Activated naive CD8-positive, alpha-beta T cell treated with anti-CD3 and anti-CD28 coated beads, Interleukin-2, amount 50 U/mL, for 24 hours (primary cell): ENCODE results near the gene WDR35.

ENCODE experiments used
- ATAC-seq: fragments of 150-1000 bp; cut with Tn5 transposase; one replicate; pipeline ENCODE4 v1.10.0; 2021
- DNase-seq: peaks from one replicate; pipeline ENCODE4 v3.0.0; 2021
- H3K27ac Mint-ChIP-seq: one replicate; pipeline ENCODE4 v1.8.0; 2021; ENCODE audit warnings: mild to moderate bottlenecking, mixed read lengths
- H3K27me3 Mint-ChIP-seq: one replicate; pipeline ENCODE4 v1.8.0; 2021; ENCODE audit warnings: mixed read lengths
- H3K36me3 Mint-ChIP-seq: one replicate; pipeline ENCODE4 v1.8.0; 2021; ENCODE audit warnings: low read depth, mixed read lengths
- H3K4me1 Mint-ChIP-seq: one replicate; pipeline ENCODE4 v1.8.0; 2021; ENCODE audit warnings: mixed read lengths
- H3K4me3 Mint-ChIP-seq: one replicate; pipeline ENCODE4 v1.8.0; 2021; ENCODE audit warnings: mild to moderate bottlenecking, moderate library complexity, mixed read lengths
- H3K9me3 Mint-ChIP-seq: one replicate; pipeline ENCODE4 v1.8.0; 2021; ENCODE audit warnings: mixed read lengths

Gene WDR35

DNA sequence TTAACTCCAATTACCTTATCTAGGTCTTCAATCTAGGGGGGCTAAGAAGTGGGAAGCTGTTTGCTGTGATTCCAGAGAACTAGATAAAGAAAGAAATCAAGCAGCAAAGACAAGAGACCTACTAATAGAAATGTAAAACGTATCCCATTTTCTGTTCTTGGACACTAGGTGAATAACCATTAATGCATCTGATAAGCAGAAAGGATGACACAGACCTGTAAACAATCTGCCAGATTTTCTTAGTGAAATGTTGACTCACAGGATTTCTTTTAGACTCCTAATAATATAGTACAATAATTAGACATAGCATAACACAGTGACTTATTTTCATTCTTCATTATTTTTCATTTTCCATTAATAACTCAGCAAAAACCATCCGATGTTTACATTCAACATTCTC is 1.3 kb downstream of the WDR35 start:
- ATAC-seq (no peak), DNase-seq (no peak)
- H3K4me3 Mint-ChIP-seq, result peak overlapping the region; percentile 88
- H3K4me1 Mint-ChIP-seq, result peaks cover 32% of the 10 kb centered on the region
- H3K27me3 Mint-ChIP-seq, result peaks cover 16% of the 10 kb centered on the region
- H3K9me3 Mint-ChIP-seq, result no peaks in the 10 kb centered on the region
- H3K27ac Mint-ChIP-seq, result no peak overlapping the region
- peaks cover 25% of the 10 kb centered on the region for H3K36me3 Mint-ChIP-seq

- H3K27me3 Mint-ChIP-seq, result peaks cover 11% of the 10 kb centered on the region
- peaks cover 32% of the 10 kb centered on the region for H3K4me1 Mint-ChIP-seq
- peak overlapping the region; percentile 88 for H3K4me3 Mint-ChIP-seq
- H3K9me3 Mint-ChIP-seq, result no peaks in the 10 kb centered on the region
- DNase-seq, result no peak
- H3K36me3 Mint-ChIP-seq, result peaks cover 25% of the 10 kb centered on the region
- H3K27ac Mint-ChIP-seq, result no peak overlapping the region
- ATAC-seq, result no peak
Observed at GRCh38 chr2:19987936-19988335, 2.0 kb downstream of the WDR35 start.

DNA sequence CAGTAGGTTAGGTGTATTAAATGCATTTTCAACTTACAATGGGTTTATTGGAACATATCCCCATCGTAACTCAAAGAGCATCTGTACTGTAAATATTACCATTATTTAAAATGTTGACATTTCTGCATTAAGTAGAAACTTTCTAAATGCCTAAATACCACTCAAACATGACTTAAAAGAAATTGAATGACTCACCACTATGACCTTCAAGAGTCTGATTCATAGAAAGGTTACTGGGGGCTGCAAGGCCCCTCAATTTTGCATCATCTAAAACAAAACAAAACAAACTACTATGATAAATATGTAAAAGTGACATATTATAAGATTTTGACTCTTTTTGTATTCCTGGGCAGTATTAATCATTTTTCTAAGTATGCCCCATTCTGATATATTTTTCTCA is 7.6 kb downstream of the WDR35 start:
- H3K36me3 Mint-ChIP-seq, result peaks cover 40% of the 10 kb centered on the region
- ATAC-seq (peak; percentile 52), DNase-seq (no peak)
- H3K4me3 Mint-ChIP-seq, result no peak overlapping the region
- no peak overlapping the region for H3K27ac Mint-ChIP-seq
- peaks cover 11% of the 10 kb centered on the region for H3K4me1 Mint-ChIP-seq
- H3K9me3 Mint-ChIP-seq, result no peaks in the 10 kb centered on the region
- H3K27me3 Mint-ChIP-seq, result no peaks in the 10 kb centered on the region

GRCh38 chr2:19979932-19980331 is 10.0 kb downstream of the WDR35 start:
- DNase-seq (no peak), ATAC-seq (no peak)
- Mint-ChIP-seq H3K4me1 (peaks cover 6% of the 10 kb centered on the region), H3K27ac (no peak overlapping the region), H3K36me3 (peaks cover 34% of the 10 kb centered on the region), H3K27me3 (no peaks in the 10 kb centered on the region), H3K4me3 (no peak overlapping the region), H3K9me3 (no peaks in the 10 kb centered on the region)

DNA sequence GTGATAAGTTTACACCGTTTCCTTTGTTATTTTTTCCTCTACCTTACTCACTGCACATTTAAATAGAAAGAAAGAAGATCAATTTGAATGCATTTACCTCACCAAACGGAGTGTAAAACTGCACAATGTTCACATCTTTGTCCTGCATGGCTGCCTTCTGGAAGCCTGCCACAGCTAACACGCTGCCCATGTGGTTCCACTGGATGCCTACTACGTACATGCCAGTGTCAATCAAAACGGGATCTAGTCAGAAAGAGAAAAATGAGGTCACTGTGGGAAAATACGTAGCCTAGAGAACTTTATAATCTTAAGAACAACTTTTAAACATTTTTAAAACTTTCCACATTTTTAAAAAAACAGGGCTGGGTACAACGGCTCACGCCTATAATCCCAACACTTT is 16.4 kb downstream of the WDR35 start:
- Mint-ChIP-seq H3K4me1 (peaks cover 8% of the 10 kb centered on the region), H3K36me3 (peaks cover 30% of the 10 kb centered on the region), H3K27me3 (no peaks in the 10 kb centered on the region), H3K4me3 (no peak overlapping the region), H3K9me3 (no peaks in the 10 kb centered on the region), H3K27ac (no peak overlapping the region)
- ATAC-seq (no peak), DNase-seq (no peak)

DNA sequence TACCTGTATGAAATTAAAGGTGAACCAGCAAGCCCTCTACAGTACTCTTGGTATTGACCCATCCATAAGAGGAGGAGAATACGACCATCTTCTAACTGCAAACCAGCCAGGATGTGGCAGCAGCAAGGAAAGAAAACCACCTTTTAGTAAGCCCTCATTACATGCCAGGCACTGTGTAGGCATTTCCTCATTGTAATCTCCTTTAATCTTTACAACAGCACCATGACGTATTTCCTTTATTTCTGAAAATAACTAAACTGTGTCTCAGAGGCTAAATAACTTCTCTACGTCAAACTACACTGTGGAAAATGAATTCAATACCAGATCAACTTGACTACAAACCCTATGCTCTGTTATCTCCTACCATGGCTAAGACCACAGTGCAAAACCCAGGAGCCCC is 18.2 kb downstream of the WDR35 start:
- Mint-ChIP-seq H3K4me1 (peaks cover 8% of the 10 kb centered on the region), H3K9me3 (no peaks in the 10 kb centered on the region), H3K4me3 (no peak overlapping the region), H3K36me3 (peaks cover 34% of the 10 kb centered on the region), H3K27me3 (no peaks in the 10 kb centered on the region), H3K27ac (peak overlapping the region; percentile 29)
- DNase-seq (no peak), ATAC-seq (no peak)

DNA sequence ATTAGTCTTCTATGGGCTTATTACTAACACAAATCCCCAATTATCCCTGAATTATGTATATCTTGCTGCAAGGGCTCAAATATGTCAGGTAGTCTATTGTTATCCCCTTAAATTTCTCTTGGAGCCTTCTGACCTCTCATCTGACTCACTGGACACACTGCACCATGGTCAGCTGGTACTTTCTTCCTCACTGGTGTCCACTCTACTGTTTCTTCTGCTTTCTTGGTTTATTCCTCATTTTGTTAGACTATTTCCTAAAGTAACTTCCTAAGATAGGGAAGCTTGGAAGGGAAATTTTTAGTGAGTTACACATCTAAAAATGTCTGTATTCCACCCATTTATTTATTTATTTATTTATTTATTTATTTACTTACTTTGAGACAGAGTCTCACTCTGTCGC is 26.5 kb downstream of the WDR35 start:
- no peak for ATAC-seq
- Mint-ChIP-seq H3K4me1 (no peaks in the 10 kb centered on the region), H3K27ac (no peak overlapping the region), H3K36me3 (peaks cover 28% of the 10 kb centered on the region), H3K9me3 (no peaks in the 10 kb centered on the region), H3K27me3 (no peaks in the 10 kb centered on the region), H3K4me3 (no peak overlapping the region)
- no peak for DNase-seq

- ATAC-seq, result peak; percentile 84
- DNase-seq, result peak; percentile 32
- Mint-ChIP-seq H3K4me1 (no peaks in the 10 kb centered on the region), H3K4me3 (no peak overlapping the region), H3K27me3 (no peaks in the 10 kb centered on the region), H3K9me3 (no peaks in the 10 kb centered on the region), H3K36me3 (peaks cover 9% of the 10 kb centered on the region), H3K27ac (no peak overlapping the region)
Observed at GRCh38 chr2:19955544-19956422, 34.1 kb downstream of the WDR35 start.

GRCh38 chr2:19949071-19949470 is 40.8 kb downstream of the WDR35 start:
- H3K4me3 Mint-ChIP-seq, result no peak overlapping the region
- H3K27me3 Mint-ChIP-seq, result no peaks in the 10 kb centered on the region
- H3K9me3 Mint-ChIP-seq, result no peaks in the 10 kb centered on the region
- ATAC-seq (no peak), DNase-seq (no peak)
- no peak overlapping the region for H3K27ac Mint-ChIP-seq
- H3K36me3 Mint-ChIP-seq, result peaks cover 26% of the 10 kb centered on the region
- no peaks in the 10 kb centered on the region for H3K4me1 Mint-ChIP-seq

DNA sequence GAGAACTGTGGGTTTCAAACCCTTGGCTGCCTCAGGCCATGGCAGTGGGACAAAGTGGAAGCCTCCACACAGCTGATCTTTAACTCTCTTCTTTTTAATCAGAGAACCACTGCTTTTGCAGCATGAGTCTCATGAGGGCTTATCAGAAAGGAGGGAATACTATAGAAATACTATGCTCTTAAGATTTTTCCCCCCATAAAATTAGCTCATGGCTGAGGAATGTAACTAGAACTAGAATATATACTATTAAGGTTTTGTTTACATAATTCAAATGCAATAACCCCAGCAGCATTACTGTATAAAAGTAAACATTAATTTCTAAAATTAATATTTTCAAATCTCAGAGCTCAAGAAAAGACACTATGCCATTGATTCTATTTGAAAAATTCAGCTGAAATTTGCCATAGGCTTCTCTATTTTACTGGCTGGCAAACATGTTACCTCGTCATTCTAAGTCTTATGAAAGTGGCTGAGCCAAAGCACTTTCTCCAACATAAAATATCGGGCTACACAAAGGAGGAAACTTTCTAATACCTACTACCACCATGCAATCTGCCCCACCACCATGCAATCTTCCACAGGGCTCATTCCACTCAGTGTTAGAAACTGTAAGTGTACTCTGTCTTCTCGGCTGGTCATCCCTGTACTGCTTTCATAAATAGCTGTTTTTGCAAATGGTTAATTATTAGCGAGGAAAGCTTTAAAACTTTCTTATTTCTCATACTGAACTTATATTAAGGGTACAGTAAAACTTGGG is 42.5 kb downstream of the WDR35 start:
- ATAC-seq, result no peak
- Mint-ChIP-seq H3K9me3 (no peaks in the 10 kb centered on the region), H3K4me3 (no peak overlapping the region), H3K4me1 (no peaks in the 10 kb centered on the region), H3K27me3 (no peaks in the 10 kb centered on the region), H3K27ac (no peak overlapping the region), H3K36me3 (peaks cover 23% of the 10 kb centered on the region)
- DNase-seq, result no peak

DNA sequence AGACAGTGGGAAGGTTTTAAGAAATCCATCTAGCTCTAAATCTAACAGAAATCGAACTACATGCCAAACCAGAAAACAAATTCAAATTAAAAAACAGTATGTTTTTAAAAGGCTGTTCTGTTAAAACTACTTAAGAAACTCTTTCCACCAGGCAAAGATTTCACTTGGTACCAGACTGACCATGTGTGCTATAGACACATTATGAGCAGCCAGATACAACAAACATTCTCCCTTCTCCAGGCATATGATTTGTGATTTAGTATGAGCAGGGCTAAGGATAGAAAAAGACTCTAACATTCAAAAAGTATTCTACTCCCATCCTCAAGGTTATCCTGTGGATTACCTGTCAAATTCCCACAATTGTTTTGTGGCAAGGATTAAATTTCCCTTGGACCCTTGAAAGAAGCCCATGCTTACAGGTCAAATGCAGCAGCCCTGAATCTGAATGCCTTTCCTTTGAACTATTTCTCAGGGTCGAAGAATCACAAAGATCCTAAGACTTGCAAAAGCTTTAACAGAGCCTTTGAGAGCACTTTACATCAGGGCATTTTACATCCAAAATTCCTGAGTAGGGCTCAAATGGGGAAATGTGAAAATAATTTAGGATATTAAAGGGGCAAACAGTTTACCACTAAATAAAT is 45.6 kb downstream of the WDR35 start:
- ATAC-seq (no peak), DNase-seq (no peak)
- Mint-ChIP-seq H3K27ac (no peak overlapping the region), H3K27me3 (no peaks in the 10 kb centered on the region), H3K4me3 (no peak overlapping the region), H3K9me3 (no peaks in the 10 kb centered on the region), H3K4me1 (no peaks in the 10 kb centered on the region), H3K36me3 (peaks cover 18% of the 10 kb centered on the region)

DNA sequence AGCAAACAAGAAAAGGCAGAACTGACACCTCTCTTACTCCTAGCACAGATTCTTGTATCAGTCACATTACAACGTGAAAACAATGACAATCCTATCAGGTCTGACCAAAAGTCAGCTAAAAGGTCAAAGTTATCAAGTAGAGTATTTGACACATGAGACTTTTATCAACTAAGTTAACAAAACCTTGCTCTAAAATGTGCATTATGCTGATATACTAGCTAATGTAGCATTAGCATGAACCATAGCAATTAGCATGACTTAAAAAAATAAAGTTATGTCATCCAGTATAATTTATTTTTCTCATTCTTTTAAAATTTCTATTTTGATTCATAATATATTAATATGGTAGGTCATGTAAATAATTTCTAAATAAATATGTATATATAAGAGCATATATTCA is 46.7 kb downstream of the WDR35 start:
- H3K4me1 Mint-ChIP-seq, result no peaks in the 10 kb centered on the region
- peaks cover 22% of the 10 kb centered on the region for H3K36me3 Mint-ChIP-seq
- no peaks in the 10 kb centered on the region for H3K27me3 Mint-ChIP-seq
- no peak for ATAC-seq
- H3K27ac Mint-ChIP-seq, result no peak overlapping the region
- H3K9me3 Mint-ChIP-seq, result no peaks in the 10 kb centered on the region
- no peak for DNase-seq
- H3K4me3 Mint-ChIP-seq, result no peak overlapping the region

GRCh38 chr2:19942199-19942598 is 47.7 kb downstream of the WDR35 start:
- ATAC-seq, result no peak
- no peak overlapping the region for H3K27ac Mint-ChIP-seq
- no peaks in the 10 kb centered on the region for H3K27me3 Mint-ChIP-seq
- no peaks in the 10 kb centered on the region for H3K4me1 Mint-ChIP-seq
- H3K4me3 Mint-ChIP-seq, result no peak overlapping the region
- H3K9me3 Mint-ChIP-seq, result no peaks in the 10 kb centered on the region
- no peak for DNase-seq
- peaks cover 27% of the 10 kb centered on the region for H3K36me3 Mint-ChIP-seq

DNA sequence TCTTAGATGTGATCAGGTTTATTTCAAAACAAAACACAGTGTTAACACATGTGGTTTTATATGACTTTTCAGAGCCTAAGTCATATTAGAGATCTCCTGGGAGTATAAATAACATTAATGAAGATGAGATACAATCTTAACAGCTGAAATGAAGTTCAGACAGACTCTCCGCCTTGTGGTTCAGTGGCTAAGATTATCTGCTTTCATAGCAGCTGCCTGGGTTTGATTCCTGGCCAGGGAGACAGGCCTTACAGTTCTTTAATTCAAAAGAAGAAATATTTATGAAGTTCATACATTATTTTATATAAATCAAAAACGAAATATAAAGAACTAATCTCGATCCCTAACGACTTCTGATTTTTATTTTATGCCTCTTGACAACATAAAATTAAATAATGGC is 52.9 kb downstream of the WDR35 start:
- Mint-ChIP-seq H3K4me3 (no peak overlapping the region), H3K9me3 (no peaks in the 10 kb centered on the region), H3K36me3 (peaks cover 43% of the 10 kb centered on the region), H3K27ac (no peak overlapping the region), H3K27me3 (no peaks in the 10 kb centered on the region), H3K4me1 (no peaks in the 10 kb centered on the region)
- no peak for DNase-seq
- ATAC-seq, result no peak

DNA sequence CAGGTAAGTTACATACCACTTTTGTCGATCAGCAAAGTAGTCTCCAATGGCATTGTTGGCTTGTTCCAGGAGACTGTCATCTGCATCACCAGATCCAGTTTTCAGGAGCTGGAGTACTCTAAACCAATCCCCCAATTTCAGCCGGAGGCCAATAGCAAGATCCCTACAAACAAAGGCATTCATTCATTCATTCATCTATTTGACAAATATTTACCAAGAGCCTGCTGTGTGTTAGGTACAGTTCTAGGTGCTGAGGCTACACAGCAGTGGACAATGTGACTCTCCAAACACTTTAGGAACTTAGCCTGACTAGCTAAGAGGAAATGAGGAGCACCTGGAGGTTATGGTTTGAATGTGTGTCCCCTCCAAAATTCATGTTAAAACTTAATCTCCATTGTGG is 53.7 kb downstream of the WDR35 start:
- no peak for ATAC-seq
- Mint-ChIP-seq H3K27ac (no peak overlapping the region), H3K27me3 (no peaks in the 10 kb centered on the region), H3K9me3 (peaks cover 2% of the 10 kb centered on the region), H3K4me3 (no peak overlapping the region), H3K4me1 (no peaks in the 10 kb centered on the region), H3K36me3 (peaks cover 48% of the 10 kb centered on the region)
- no peak for DNase-seq
